MV-4-11 (cell line): ENCODE data around the gene CEBPG.

ENCODE experiments used
- DNase-seq: peaks from one replicate; lab custom pipeline; 2025; lab: John Stamatoyannopoulos, UW

CEBPG gene

GRCh38 chr19:33406521-33407139, 33.1 kb downstream of the CEBPG start:
- peak; percentile 69 for DNase-seq

- no peak for DNase-seq
These were observed 33.6 kb downstream of the CEBPG start for GRCh38 chr19:33407140-33407551.

- DNase-seq: no peak
These were observed 34.2 kb downstream of the CEBPG start for GRCh38 chr19:33407716-33408115.

- no peak for DNase-seq
These were observed 34.6 kb downstream of the CEBPG start for GRCh38 chr19:33408116-33408515.

GRCh38 chr19:33408538-33409434, 35.3 kb downstream of the CEBPG start:
- no peak for DNase-seq

GRCh38 chr19:33409906-33410685, 36.6 kb downstream of the CEBPG start:
- DNase-seq: no peak

GRCh38 chr19:33410915-33411401, 37.4 kb downstream of the CEBPG start:
- DNase-seq: no peak

GRCh38 chr19:33411621-33412180, 38.2 kb downstream of the CEBPG start:
- DNase-seq: no peak

- no peak for DNase-seq
These were observed 39.3 kb downstream of the CEBPG start for GRCh38 chr19:33412601-33413425.

- no peak for DNase-seq
These were observed 39.9 kb downstream of the CEBPG start for GRCh38 chr19:33413426-33413725.

GRCh38 chr19:33413868-33414666, 40.6 kb downstream of the CEBPG start:
- no peak for DNase-seq

- peak; percentile 25 for DNase-seq
These were observed 41.4 kb downstream of the CEBPG start for GRCh38 chr19:33414667-33415605.

- peak; percentile 69 for DNase-seq
These were observed 43.1 kb downstream of the CEBPG start for GRCh38 chr19:33416307-33417215.

- no peak for DNase-seq
These were observed 44.2 kb downstream of the CEBPG start for GRCh38 chr19:33417751-33418150.

GRCh38 chr19:33418461-33418860, 45.0 kb downstream of the CEBPG start:
- no peak for DNase-seq

GRCh38 chr19:33418871-33419787, 45.6 kb downstream of the CEBPG start:
- DNase-seq: no peak

GRCh38 chr19:33419788-33420130, 46.2 kb downstream of the CEBPG start:
- no peak for DNase-seq
